ENCODE data around the gene CEP89.
"Not testable (repeated sequence)": the region's sequence is repeated elsewhere in the genome, so short reads cannot be mapped to it uniquely, and the experiment has no call there.

The CEP89 gene

DNA sequence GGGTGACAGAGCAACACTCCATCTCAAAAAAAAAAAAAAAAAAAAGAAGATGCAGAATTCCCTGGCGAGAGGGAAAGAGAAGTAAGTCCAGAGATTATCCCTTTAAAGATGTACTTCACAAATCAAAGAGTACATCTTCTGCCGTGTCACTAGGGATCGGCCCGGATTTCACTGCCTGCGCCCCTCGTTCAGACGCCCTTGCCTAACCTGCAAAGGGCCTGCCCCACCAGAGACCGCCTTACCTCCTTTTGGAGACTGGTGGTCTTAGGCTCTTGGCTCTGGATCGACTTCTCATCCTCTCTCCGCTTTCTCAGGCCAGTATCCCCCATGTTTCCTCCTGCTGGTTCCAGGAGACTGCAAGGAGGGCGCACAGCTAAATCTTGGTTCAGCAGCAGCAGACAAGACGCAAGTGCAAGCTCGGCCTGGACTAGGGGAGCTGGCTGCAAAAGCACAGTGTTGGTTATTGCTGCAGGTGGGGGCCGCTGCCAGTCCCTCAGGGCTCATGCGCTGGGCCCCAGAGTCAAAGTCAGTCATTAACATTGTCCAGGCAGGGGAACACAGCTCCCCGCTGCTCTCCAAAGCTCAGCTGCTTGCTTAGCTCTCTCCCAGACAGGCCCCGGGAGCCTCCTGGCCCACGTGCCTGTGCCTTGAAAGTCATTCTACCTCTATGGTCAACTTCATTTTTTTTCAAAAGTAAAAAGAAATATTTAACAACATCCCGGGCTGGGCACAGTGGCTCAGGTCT lies 103.4 kb downstream of the CEP89 start:
- no peak for DNase-seq

DNA sequence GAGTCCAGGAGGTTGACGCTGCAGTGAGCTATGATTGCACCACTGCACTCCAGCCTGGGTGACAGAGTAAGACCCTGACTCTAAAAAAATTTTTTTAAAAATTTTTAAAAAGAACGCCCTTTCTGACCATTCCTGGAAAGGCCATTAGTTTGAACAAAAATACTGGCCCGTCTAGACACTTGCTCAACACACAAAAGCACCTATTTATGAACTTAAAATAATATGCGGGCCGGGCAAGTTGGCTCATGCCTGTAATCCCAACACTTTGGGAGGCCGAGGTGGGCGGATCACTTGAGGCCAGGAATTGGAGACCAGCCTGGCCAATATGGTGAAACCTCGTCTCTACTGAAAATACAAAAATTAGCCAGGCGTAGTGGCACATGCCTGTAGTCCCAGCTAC lies 104.3 kb downstream of the CEP89 start:
- DNase-seq = not testable (repeated sequence)

DNA sequence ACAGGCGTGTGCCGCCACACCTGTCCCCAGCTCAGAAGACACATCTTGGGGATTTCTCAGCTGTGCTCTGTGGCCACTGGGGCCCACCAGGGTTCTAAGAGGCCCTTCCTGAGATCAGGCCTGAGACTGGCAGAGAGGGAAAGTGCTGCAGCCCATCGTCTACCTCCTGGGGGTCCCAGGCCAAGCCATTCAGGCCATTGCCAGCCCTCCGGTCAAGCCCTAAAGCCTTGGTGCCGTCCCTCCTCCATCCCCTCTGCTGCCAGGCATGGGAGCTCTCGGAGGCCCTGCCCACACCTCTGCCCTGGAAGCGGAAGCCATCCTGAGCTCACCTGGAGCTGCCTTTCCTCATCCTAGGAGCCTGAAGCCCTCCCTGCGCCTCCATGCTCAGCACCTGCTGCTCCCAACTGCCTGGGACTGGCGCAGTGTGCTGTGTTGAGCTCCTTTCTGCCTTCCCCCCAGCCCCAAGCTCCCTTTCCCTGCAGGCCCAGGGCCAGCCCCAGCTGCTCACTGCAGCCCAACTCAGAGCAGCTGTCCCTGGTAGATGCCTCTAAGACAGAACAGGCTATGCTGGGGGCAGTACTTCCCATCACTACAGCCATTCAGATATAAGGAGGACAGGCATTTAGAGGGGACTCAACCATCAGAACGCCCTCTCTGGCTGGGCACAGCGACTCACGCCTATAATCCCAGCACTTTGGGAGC lies 105.0 kb downstream of the CEP89 start:
- DNase-seq = no peak

DNA sequence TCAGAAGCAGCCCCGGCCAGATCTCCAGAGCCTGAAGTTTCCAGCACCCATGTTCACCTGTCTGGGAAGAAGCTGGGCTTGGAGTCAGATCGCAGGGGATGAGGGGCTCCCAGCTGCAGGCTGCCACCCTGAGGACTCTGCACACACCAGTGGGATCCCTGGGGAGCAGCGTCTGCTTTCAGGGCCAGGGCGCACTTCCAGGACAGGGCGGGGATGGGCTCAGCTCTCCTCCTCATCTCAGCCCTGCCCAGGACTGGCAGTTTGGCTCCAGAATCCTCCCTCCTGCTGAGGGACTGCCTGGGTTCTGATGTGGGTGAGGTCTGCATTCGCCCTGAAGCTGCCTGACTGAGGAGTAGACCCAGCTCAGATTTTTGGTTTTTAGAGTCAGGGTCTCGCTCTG lies 105.7 kb downstream of the CEP89 start:
- no peak for DNase-seq

DNA sequence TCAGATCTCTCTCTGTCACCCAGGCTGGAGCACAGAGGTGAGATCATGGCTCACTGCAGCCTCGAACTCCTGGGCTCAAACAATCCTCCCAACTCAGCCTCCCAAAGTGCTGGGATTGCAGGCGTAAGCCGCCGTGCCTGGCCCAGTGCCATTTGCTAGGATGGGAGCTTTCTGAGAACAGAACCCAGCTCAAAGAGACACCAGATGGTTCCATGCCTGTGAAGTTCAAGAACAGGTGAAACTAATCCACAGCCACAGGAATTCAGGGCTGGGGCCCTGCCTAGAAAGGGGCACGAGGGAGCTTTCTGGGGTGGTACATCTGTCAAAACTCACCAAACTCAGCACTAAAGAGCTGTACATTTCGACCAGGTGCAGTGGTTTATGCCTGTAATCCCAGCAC lies 106.4 kb downstream of the CEP89 start:
- DNase-seq = no peak

DNA sequence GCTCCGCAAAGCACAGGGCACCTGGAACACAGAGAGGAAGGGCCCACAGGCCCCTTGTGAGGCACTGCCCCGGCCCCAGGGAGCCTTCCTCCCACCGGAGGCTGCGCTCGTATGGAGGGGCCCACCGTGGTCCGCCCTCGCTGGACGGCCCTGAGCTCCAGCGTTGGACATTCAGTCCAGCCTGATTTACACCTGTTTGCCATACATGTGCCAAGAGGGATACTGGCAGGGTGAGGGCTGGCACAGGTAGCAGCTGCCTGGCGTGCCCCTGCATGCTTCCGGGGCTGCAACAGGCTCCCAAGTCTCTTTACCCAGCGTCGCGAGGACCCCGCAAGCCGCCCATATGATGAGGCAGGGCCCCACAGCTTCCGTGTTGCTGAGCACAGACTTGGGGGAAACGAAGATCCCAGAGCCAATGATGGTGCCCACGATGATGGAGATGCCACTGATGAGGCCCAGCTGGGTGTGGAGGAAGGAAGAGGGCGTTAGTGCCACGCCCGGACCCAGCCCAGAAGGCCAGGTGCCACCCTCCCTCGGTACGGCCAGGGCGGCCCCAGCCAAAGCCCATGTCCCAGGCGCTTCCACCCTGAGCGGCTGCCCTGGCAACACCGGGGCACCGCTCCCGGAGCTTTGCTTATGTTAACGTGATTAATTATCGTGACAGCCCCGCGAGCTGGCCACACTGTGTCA lies 107.3 kb downstream of the CEP89 start:
- no peak for DNase-seq

DNA sequence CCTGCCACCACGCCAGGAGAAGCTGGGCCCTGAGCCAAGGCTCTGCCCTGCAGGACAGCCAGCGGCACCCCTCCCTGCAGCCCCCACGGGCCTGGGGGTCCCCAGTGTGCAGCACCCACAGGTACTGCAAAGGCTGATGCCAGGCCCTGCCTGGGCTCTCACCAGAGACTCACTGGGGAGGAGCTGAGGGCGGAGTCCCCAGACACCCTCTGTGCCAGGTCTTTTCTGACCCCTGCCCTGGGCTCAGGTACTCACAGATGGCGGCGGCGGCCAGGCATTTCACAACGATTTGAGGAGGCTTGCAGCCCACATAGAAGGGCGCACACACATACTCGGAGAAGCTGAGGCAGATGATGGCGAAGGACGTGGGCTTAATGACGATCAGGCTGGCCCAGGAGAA lies 107.9 kb downstream of the CEP89 start:
- no peak for DNase-seq

DNA sequence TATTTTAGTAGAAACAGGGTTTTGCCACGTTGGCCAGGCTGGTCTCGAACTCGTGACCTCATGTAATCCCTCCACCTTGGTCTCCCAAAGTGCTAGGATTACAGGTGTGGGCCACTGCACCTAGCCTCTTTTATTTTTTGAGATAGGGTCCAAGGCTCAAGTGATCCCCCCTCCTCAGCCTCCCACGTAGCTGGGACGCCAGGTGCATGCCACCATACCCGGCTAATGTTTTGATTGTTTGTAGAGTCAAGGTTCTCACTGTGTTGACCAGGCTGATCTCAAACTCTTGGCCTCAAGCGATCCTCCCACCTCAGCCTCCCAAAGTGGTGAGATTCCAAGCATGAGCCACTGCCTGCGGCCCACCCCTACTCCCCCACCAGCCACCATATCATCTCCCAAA lies 108.5 kb downstream of the CEP89 start:
- no peak for DNase-seq

DNA sequence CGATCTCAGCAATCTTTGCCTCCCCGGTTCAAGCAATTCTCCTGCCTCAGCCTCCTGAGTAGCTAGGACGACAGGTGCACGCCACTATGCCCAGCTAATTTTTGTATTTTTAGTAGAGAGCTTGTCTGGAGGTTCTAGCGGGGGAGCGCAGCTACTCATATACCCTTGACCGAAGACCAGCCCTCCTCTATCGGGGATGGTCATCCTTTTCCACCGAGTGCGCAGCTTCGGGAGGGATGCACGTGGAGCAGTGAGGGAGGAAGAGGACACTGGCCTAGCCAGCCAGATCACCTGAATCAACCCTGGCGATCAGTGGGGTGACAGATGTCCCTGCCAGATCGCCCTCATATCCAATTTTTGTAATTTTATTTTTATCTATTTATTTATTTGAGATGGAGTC lies 109.0 kb downstream of the CEP89 start:
- no peak for DNase-seq

DNA sequence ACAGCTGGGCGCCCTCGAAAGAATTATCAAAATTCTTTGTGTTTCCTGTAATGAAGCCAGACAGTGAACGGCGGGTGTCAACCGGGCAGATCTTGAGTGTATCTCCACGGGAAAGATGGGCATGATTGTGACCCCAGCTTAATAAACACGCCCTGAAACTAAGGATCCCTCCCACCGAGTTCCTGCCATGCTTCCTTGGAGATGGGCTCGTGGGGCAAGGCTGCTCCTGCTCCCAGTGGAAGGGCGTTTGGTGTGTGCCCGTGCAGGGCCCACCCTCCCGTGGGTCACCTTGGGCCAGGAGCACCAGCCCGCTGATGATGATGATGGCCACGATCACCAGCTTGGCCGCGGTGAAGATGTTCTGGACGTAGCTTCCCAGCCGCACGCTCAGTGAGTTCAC lies 109.6 kb downstream of the CEP89 start:
- DNase-seq = no peak

DNA sequence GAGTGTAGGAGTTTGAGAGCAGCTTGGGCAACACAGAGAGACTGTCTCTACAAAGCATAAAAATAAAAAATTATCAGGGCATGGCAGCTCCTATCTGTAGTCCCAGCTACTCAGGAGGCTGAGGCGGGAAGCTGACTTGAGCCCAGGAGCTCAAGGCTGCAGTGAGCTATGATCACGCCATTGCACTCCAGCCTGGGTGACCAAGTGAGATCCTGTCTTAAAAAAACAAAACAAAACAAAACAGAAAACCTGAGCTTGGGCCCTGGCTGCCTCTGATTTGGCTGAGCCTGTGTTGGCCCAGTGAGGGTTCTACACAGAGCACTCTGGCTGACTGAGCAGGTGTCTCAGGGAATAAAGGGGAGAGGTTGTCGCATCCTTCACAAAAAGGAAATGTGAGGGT lies 110.2 kb downstream of the CEP89 start:
- DNase-seq = no peak

DNA sequence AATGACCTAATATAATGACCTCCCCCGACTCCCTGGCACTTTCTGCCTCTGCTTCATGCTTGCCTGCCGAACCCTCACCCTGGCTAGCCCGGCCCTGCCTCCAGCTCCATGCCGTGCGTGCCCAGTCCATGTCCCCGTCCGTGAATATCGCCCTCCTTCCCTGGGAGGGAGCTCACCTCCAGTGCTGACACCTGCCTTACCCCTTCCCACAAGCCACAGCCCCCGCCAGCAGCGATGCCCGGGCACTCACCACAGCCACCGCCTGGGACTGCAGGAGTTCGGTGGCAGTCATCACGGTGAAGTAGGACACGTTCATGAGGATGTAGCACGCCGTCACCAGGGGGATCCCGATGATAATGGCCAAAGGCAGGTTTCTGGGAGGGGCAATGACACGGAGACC lies 112.2 kb downstream of the CEP89 start:
- DNase-seq = no peak

DNA sequence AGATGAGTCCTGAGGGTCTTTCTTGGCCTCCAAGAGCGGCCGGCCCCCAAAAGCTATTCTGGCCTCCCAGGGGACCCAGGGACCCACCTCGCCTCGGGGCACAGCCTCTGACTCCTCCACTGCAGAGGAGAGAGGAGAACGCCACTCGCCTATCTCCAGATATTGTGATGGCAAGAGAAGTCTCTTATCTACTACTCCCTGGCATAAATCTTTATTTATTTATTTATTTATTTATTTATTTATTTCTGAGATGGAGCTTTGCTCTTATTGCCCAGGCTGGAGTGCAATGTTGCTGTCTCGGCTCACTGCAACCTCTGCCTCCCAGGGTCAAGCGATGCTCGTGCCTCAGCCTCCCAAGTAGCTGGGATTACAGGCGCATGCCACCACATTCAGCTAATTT lies 113.2 kb downstream of the CEP89 start:
- no peak for DNase-seq

DNA sequence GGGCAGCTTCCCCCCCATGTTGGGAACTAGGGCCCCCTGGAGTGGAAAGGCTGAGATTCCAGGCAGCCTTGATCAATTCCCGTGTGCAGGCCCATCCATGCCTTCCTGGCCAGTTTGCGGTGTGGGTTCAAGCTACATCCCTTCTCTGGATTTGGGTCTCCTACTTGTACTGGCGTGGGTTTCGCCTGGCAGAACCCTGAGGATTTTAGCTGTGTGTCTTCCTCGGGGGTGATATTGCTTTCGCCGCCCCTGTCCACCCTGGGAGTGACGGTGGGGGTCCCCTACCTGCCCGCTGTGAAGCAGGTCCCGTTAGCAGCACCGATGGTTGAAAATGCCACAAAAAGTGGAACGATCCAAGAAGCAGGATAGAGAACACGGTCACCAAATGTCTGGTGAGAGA lies 113.6 kb downstream of the CEP89 start:
- no peak for DNase-seq

DNA sequence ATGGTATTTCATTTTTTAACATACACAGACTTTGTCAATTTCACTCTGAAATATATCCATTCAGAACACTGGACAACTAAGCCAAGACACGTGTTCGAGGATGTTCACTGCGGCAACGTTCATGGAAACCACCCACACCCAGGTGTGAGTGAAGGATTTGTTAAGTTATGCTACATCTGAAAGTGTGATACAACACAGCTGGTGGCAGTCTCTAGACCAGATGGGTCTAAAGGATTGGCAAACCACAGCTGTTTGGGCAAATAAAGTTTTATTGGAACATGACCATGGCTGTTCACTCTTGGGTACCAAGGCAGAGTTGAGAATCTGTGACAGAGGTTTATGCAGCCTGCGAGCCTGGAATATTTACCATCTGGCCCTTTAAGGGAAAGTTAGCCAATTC lies 114.2 kb downstream of the CEP89 start:
- no peak for DNase-seq

DNA sequence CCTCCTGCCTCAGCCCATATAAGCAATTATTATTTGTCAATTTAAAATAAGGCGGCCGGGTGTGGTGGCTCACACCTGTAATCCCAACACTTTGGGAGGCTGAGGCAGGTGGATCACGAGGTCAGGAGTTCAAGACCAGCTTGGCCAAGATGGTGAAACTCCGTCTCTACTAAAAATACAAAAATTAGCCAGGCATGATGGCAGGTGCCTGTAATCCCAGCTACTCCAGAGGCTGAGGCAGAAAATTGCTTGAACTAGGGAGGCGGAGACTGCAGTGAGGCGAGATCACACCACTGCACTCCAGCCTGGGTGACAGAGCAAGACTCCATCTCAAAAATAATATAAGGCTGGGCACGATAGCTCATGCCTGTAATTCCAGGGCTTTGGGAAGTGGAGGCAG lies 114.9 kb downstream of the CEP89 start:
- not testable (repeated sequence) for DNase-seq

DNA sequence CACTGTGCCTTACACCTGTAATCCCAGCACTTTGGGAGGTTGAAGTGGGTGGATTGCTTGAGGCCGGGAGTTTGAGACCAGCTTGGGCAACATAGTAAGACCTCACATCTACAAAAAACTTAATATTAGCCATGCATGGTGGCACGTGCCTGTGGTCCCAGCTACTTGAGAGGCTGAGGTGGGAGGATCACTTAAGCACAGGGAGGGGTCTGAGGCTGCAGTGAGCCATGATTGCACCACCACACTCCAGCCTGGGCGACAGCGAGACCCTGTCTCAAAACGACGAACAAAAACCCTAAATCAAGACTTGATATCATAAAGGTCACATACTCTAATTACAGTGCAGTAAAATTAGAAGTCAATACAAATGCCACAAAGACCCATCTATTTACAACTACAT lies 119.5 kb downstream of the CEP89 start:
- no peak for DNase-seq

DNA sequence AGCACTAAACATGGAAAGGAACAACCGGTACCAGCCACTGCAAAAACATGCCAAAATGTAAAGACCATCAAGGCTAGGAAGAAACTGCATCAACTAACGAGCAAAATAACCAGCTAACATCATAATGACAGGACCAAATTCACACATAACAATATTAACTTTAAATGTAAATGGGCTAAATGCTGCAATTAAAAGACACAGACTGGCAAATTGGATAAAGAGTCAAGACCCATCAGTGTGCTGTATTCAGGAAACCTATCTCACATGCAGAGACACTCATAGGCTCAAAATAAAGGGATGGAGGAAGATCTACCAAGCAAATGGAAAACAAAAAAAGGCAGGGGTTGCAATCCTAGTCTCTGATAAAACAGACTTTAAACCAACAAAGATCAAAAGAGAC lies 123.7 kb downstream of the CEP89 start:
- DNase-seq = not testable (repeated sequence)

DNA sequence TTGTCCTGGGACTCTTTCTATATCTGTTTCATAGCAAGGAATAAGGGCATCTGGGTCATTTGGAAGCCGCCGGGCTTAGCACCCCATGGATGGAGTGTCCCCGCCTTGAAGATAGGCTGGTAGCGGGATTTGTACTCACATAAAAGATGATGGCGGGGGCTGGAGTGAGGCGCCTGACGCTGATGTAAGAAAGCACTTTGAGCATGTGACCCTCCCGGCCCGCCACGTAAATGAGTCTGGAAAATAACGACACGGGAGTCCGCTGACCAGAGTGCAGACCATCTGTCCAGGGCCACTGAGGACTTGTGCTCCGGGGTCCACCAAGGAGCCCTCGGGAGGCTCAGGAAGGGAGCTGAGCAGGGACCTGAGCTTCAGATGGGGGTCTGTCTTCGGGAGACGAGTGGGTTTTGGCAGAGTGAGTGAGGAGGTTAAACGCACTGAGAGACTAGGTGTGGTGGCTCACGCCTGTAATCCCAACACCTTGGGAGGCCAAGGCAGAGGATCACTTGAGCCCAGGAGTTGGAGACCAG lies 128.0 kb downstream of the CEP89 start:
- no peak for DNase-seq

DNA sequence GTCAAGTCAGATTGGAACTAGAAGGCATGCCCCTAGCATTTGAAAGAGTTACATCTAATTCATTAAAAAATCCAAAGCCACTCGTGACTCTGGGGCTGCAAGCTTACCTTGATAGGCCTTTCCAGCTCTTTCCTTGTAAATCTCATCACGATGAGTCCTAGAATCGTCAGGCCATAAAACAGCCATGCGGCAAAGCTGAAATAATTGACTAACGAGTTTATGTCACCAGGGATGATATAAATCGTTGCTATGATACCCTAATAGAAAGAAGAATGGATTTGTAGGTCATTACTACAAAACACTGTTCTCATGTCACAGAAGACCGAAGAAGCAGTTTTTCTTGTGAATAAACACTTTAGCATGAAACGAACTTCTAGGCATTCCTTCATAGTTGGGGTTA lies 129.7 kb downstream of the CEP89 start:
- DNase-seq = no peak

DNA sequence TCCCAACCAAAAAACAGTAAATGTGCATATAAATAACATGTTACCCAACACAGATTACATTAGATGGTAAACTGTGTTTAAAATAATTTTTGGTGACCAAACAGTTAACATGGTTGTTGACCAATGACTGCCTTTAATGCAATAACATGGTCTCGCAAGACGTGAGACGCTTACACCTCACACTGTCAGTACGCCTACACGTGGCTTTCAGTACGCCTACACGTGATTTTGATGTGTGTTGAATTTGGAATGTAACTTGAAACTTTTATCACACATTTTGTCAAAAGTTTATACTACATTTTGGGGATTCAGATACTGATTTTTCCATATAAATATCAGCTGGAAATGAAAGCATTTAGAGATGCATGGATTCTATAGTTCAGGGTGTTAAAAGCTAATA lies 134.2 kb downstream of the CEP89 start:
- DNase-seq = no peak

DNA sequence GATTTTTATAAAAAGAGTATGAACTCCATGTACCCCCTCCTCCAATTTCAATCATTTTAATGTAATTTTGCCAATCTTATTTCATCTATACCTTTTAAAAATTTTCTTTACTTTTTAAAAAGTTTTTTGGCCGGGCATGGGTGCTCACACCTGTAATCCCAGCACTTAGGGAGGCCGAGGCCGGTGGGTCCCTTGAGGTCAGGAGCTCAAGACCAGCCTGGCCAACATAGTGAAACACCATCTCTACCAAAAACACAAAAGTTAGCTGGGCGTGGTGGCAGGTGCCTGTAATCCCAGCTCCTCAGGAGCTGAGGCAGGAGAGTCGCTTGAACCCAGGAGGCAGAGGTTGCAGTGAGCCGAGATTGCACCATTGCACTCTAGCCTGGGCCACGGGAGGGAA lies 138.4 kb downstream of the CEP89 start:
- not testable (repeated sequence) for DNase-seq

DNA sequence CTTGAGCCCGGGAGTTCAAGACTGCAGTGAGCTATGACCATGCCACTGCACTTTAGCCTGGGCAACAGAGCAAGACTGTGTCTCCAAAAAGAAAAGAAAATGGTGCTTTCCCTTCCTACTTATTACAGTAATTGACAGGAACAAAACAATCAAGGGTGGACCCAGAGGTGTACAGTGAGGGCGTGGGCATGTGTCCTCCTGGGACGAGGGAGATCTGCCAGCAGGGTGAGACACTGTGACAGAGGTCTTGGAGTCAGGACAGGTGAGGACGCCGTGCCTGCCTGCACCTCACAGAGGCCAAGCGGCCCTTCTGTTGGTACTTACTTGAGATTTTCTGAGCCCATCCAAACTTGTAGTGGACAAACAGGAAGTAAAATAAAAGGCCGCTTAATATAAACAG lies 138.9 kb downstream of the CEP89 start:
- not testable (repeated sequence) for DNase-seq

DNA sequence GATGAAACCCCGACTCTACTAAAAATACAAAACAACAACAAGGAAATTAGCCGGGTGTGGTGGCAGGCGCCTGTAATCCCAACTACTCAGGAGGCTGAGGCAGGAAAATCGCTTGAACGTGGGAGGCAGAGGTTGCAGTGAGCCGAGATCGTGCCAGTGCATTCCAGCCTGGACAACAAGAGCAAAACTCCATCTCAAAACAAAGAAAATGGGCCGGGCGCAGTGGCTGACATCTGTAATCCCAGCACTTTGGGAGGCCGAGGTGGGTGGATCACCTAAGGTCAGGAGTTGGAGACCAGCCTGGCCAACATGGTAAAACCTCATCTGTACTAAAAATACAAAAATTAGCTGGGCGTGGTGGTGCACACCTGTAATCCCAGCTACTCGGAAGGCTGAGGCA lies 139.7 kb downstream of the CEP89 start:
- DNase-seq = not testable (repeated sequence)

Measured in activated CD4-positive, alpha-beta T cell treated with anti-CD3 and anti-CD28 coated beads for 48 hours (primary cell).